IMR-90 (cell line): ENCODE data around the gene SEPSECS. TPM values are rescaled to one million over a fixed set of nuclear protein-coding genes. Genes with fewer than 3 reads are reported as not detected.

Source experiments
- ATAC-seq: fragments of 200-7000 bp; cut with Tn5 transposase; 2 replicates; pipeline ENCODE4 v1.9.1; 2020; ENCODE audit warnings: low read depth, mild to moderate bottlenecking, moderate library complexity
- BruUV-seq: library from RNA; stranded (reverse); fragments of 400-500 nt; replicated peaks from 2 replicates; lab custom pipeline; 2021; lab: Mats Ljungman, UMichigan
- CTCF ChIA-PET: fragments of 300-600 bp; formaldehyde crosslinking; extraction: SDS; loops from one replicate; lab custom pipeline; 2021; ENCODE audit warnings: antibody characterized with exemption; lab: Yijun Ruan, JAX
- POLR2A ChIA-PET: fragments of 300-600 bp; sonication (Branson Sonifier 250); formaldehyde crosslinking; loops from one replicate; lab custom pipeline; 2022; ENCODE audit warnings: antibody characterized with exemption; ENCODE audit not compliant: unreplicated experiment; lab: Charles Lee
- DNase-seq: peaks from one replicate; pipeline ENCODE4 v3.0.0; 2013
- H2AFZ ChIP-seq: replicated peaks from 2 replicates; pipeline ENCODE3; 2013; ENCODE audit warnings: low read length, mild to moderate bottlenecking; ENCODE audit not compliant: poor library complexity
- H2AK5ac ChIP-seq: 2 replicates; pipeline ENCODE4 v1.6.1; 2013; ENCODE audit warnings: low read depth, low read length, inconsistent platforms
- H2AK9ac ChIP-seq: replicated peaks from 2 replicates; pipeline ENCODE3; 2013; ENCODE audit warnings: mild to moderate bottlenecking, low read depth, low read length, moderate library complexity; ENCODE audit not compliant: poor library complexity
- H2BK120ac ChIP-seq: 2 replicates; pipeline ENCODE4 v1.6.1; 2013; ENCODE audit warnings: low read depth, low read length, inconsistent platforms
- H2BK15ac ChIP-seq: 3 replicates; pipeline ENCODE4 v1.6.1; 2013; ENCODE audit warnings: low read depth, low read length, inconsistent platforms
- H2BK20ac ChIP-seq: 2 replicates; pipeline ENCODE4 v1.6.1; 2013; ENCODE audit warnings: low read depth, mild to moderate bottlenecking, inconsistent platforms, low read length, moderate library complexity
- H2BK5ac ChIP-seq: 2 replicates; pipeline ENCODE4 v1.6.1; 2013; ENCODE audit warnings: mild to moderate bottlenecking, low read depth, low read length, inconsistent platforms; ENCODE audit not compliant: poor library complexity, severe bottlenecking
- H3K14ac ChIP-seq: replicated peaks from 2 replicates; pipeline ENCODE4 v1.6.1; 2013; ENCODE audit warnings: low read depth, low read length, inconsistent platforms
- H3K18ac ChIP-seq: 2 replicates; pipeline ENCODE4 v1.6.1; 2013; ENCODE audit warnings: low read depth, low read length, control low read depth
- H3K23ac ChIP-seq: 2 replicates; pipeline ENCODE4 v1.6.1; 2013; ENCODE audit warnings: low read depth, low read length, inconsistent platforms
- H3K27ac ChIP-seq: 2 replicates; pipeline ENCODE4 v1.5.1; 2013; ENCODE audit warnings: mild to moderate bottlenecking, control low read depth, low read length; ENCODE audit not compliant: insufficient read depth
- H3K27me3 ChIP-seq: 2 replicates; pipeline ENCODE4 v1.6.1; 2013; ENCODE audit warnings: low read length; ENCODE audit not compliant: control insufficient read depth, insufficient read depth
- H3K36me3 ChIP-seq: 2 replicates; pipeline ENCODE4 v1.6.1; 2013; ENCODE audit warnings: low read length, mixed read lengths; ENCODE audit not compliant: control insufficient read depth, insufficient read depth
- H3K4ac ChIP-seq: 2 replicates; pipeline ENCODE4 v1.6.1; 2013; ENCODE audit warnings: low read depth, low read length, inconsistent platforms
- H3K4me1 ChIP-seq: 2 replicates; pipeline ENCODE4 v1.6.1; 2013; ENCODE audit warnings: low read length, mixed read lengths; ENCODE audit not compliant: control insufficient read depth, insufficient read depth
- H3K4me2 ChIP-seq: 2 replicates; pipeline ENCODE4 v1.6.1; 2013; ENCODE audit warnings: low read depth, mild to moderate bottlenecking, control low read depth, low read length, moderate library complexity
- H3K4me3 ChIP-seq: 2 replicates; pipeline ENCODE4 v1.5.1; 2013; ENCODE audit warnings: low read depth, mild to moderate bottlenecking, control low read depth, low read length, moderate library complexity; ENCODE audit not compliant: insufficient read depth
- H3K56ac ChIP-seq: 2 replicates; pipeline ENCODE4 v1.6.1; 2013; ENCODE audit warnings: low read length, inconsistent platforms; ENCODE audit not compliant: insufficient read depth; ENCODE audit errors: extremely low read depth
- H3K79me1 ChIP-seq, 2 experiments: 2 replicates each; pipeline ENCODE4 v1.6.1; 2013; ENCODE audit warnings: low read length in 2 of 2, inconsistent platforms in 1 of 2, low read depth in 1 of 2
- H3K9ac ChIP-seq: 2 replicates; pipeline ENCODE4 v1.6.1; 2013; ENCODE audit warnings: low read depth, low read length, control low read depth
- H3K9me1 ChIP-seq: 2 replicates; pipeline ENCODE4 v1.6.1; 2013; ENCODE audit warnings: low read length, inconsistent platforms; ENCODE audit not compliant: insufficient read depth
- H3K9me3 ChIP-seq: 2 replicates; pipeline ENCODE4 v1.6.1; 2013; ENCODE audit warnings: low read length; ENCODE audit not compliant: control insufficient read depth, insufficient read depth
- H4K20me1 ChIP-seq: 2 replicates; pipeline ENCODE4 v1.6.1; 2013; ENCODE audit warnings: low read length, inconsistent platforms; ENCODE audit not compliant: insufficient read depth
- H4K5ac ChIP-seq: 2 replicates; pipeline ENCODE4 v1.6.1; 2013; ENCODE audit warnings: mild to moderate bottlenecking, low read depth, low read length, control low read depth
- H4K8ac ChIP-seq, 2 experiments: 2 replicates each; pipeline ENCODE4 v1.6.1; 2013; ENCODE audit warnings: low read depth in 2 of 2, low read length in 2 of 2, control low read depth in 1 of 2, inconsistent platforms in 1 of 2
- H4K91ac ChIP-seq: 2 replicates; pipeline ENCODE4 v1.6.1; 2013; ENCODE audit warnings: low read depth, low read length, inconsistent platforms; ENCODE audit not compliant: insufficient read depth
- BHLHE40 ChIP-seq: fragments of 150-350 bp; IDR thresholded peaks from 2 replicates; pipeline ENCODE4 v1.6.1; 2016; ENCODE audit warnings: mild to moderate bottlenecking, low read depth, low read length
- CHD1 ChIP-seq: IDR thresholded peaks from 2 replicates; pipeline ENCODE4 v1.6.1; 2012; ENCODE audit warnings: low read depth, low read length, improper control_type of control experiment
- MAFK ChIP-seq: IDR thresholded peaks from 2 replicates; pipeline ENCODE4 v1.6.1; 2012; ENCODE audit warnings: low read depth, low read length, improper control_type of control experiment
- MAZ ChIP-seq: IDR thresholded peaks from 2 replicates; pipeline ENCODE4 v1.6.1; 2012; ENCODE audit warnings: low read depth, mild to moderate bottlenecking, low read length, improper control_type of control experiment, moderate library complexity, borderline replicate concordance
- NFE2L2 ChIP-seq: fragments of 150-350 bp; IDR thresholded peaks from 2 replicates; pipeline ENCODE4 v1.6.1; 2016; ENCODE audit warnings: low read depth, mild to moderate bottlenecking, low read length
- RCOR1 ChIP-seq: IDR thresholded peaks from 2 replicates; pipeline ENCODE4 v1.6.1; 2012; ENCODE audit warnings: mild to moderate bottlenecking, low read length, improper control_type of control experiment; ENCODE audit not compliant: insufficient replicate concordance
- SMC3 ChIP-seq: fragments of 150-350 bp; IDR thresholded peaks from 2 replicates; pipeline ENCODE4 v1.6.1; 2016; ENCODE audit warnings: low read depth, mild to moderate bottlenecking, antibody characterized with exemption, low read length, moderate library complexity
- USF2 ChIP-seq: fragments of 150-350 bp; IDR thresholded peaks from 2 replicates; pipeline ENCODE4 v1.6.1; 2017; ENCODE audit warnings: mild to moderate bottlenecking, antibody characterized with exemption, low read length, low read depth
- WGBS, 2 experiments: methylation state at CpG; one replicate each; pipeline versions ENCODE4 v1.1.5 to v1.1.7; 2013; ENCODE audit warnings: missing lambda C conversion rate in 2 of 2; ENCODE audit not compliant: insufficient read length in 1 of 2; ENCODE audit errors: extremely low coverage in 2 of 2; 5-methylcytosine and 5-hydroxymethylcytosine counted together
- dilution Hi-C: fragments of 300-500 bp; cut with HindIII; formaldehyde crosslinking; loops from one replicate; pipeline ENCODE4 v1.14.3; 2018; ENCODE audit warnings: low sequenced_read_pairs; ENCODE audit not compliant: unreplicated experiment
- in situ Hi-C: fragments of 300-500 bp; cut with MboI; formaldehyde crosslinking; loops from 3 replicates; pipeline ENCODE4 v1.14.3; 2019; ENCODE audit warnings: low sequenced_read_pairs, inconsistent platforms, mixed read lengths
- intact Hi-C: fragments of 100-400 bp; cut with micrococcal nuclease; formaldehyde crosslinking; loops from 2 replicates; pipeline ENCODE4 v1.10.0; 2022
- polyA plus RNA-seq, 3 experiments: library from polyadenylated mRNA; depleted of rRNA; stranded (reverse); fragments of >200 nt; gene quantifications; 2 replicates each; pipeline ENCODE4 v1.2.3, GENCODE V29; 2012; ENCODE audit warnings: low replicate concordance in 1 of 3
- total RNA-seq: library from RNA; depleted of rRNA; stranded (reverse); fragments of >200 nt; gene quantifications from 2 replicates; pipeline ENCODE4 v1.2.3, GENCODE V29; 2012

SEPSECS gene
- total and polyA plus RNA-seq, 2 of the 4 experiments (the other 2 are of a cell fraction) = 1.7 to 5.0 TPM

- Histone ChIP-seq H3K4me2 (no peak overlapping the region), H3K56ac (no peak overlapping the region), H2BK120ac (no peak overlapping the region), H3K14ac (no peak overlapping the region), H3K4ac (no peak overlapping the region), H2AFZ (no peak overlapping the region), H3K79me1 (no peaks in the 10 kb centered on the region), H4K91ac (no peak overlapping the region), H3K36me3 (no peaks in the 10 kb centered on the region), H2AK5ac (no peak overlapping the region), H3K9me3 (no peaks in the 10 kb centered on the region), H4K8ac (no peak overlapping the region), H3K9me1 (no peaks in the 10 kb centered on the region), H3K4me1 (no peaks in the 10 kb centered on the region), H2BK5ac (no peak overlapping the region), H2BK15ac (no peak overlapping the region), H4K20me1 (no peaks in the 10 kb centered on the region), H2BK20ac (no peak overlapping the region), H3K4me3 (no peak overlapping the region), H3K27me3 (no peaks in the 10 kb centered on the region), H4K5ac (no peak overlapping the region), H2AK9ac (no peak overlapping the region), H3K27ac (no peak overlapping the region), H3K9ac (no peak overlapping the region), H3K18ac (no peak overlapping the region), H3K23ac (no peak overlapping the region)
- DNase-seq (no peak), ATAC-seq (no peak)
- BruUV-seq = no TSS peak
- CTCF ChIA-PET = no interaction called here
- dilution Hi-C loops = no loop called here
- in situ Hi-C loops = no loop called here
- TF ChIP-seq MAFK = no peak
- no peak for TF ChIP-seq CHD1
- TF ChIP-seq USF2 = no peak
- TF ChIP-seq MAZ = no peak
- TF ChIP-seq SMC3 = no peak
- no peak for TF ChIP-seq RCOR1
- no peak for TF ChIP-seq BHLHE40
- no peak for TF ChIP-seq NFE2L2
- WGBS, 2 experiments = 100% methylated on average over 3 of the region's 4 CpGs; no CpG with 5 or more reads in 1 of the 2 experiments
- intact Hi-C loops = no loop called here
- POLR2A ChIA-PET = no interaction called here
Observed at GRCh38 chr4:25141592-25141991, 18.7 kb downstream of the SEPSECS start.
